ENCODE data around the gene AP3D1.

Gene AP3D1

DNA sequence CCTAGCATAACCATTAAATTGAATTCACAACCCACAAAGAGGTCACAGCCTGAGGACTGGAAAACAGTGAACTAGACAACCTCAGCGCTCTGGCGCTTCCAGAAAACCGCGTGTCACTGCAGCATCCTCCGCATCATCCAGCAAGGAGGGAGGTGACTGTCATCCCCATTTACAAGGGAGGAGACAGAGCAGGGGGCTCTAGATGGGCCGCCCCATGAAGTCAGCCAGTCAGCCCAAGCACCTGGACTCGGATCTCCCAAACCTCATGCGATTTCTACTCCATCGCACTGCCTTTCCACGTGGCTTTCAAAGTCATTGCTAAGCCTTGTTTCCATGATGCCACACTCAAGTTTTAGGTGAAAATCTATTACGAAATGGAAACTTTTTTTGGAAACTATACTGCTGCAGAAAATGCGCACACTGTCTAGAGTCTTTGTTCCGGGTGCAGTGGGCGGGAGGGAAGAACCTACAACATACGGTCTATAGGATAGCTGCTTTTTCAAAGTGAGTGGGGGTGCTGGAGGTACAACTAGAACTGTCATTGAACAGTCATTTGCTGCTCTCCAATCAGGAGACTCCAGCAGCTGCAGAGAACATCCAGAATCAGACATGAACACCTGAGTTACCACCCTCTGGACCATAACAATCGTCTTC, 2.8 kb downstream of the AP3D1 start:
- DNase-seq (ENCODE audit: low spot score) = no peak
- no peaks in the 10 kb centered on the region for H3K9me3 ChIP-seq (ENCODE audit: severe bottlenecking)
- H3K27me3 ChIP-seq (ENCODE audit: insufficient read depth, poor library complexity, severe bottlenecking) = no peaks in the 10 kb centered on the region
- peak overlapping the region; percentile 78 for H3K27ac ChIP-seq (ENCODE audit: poor library complexity, severe bottlenecking)
- H3K36me3 ChIP-seq (ENCODE audit: low read depth) = peaks cover 24% of the 10 kb centered on the region
- peaks cover 10% of the 10 kb centered on the region for H3K4me1 ChIP-seq (ENCODE audit: insufficient read depth, poor library complexity, severe bottlenecking)
- TF ChIP-seq, protein P1, sequence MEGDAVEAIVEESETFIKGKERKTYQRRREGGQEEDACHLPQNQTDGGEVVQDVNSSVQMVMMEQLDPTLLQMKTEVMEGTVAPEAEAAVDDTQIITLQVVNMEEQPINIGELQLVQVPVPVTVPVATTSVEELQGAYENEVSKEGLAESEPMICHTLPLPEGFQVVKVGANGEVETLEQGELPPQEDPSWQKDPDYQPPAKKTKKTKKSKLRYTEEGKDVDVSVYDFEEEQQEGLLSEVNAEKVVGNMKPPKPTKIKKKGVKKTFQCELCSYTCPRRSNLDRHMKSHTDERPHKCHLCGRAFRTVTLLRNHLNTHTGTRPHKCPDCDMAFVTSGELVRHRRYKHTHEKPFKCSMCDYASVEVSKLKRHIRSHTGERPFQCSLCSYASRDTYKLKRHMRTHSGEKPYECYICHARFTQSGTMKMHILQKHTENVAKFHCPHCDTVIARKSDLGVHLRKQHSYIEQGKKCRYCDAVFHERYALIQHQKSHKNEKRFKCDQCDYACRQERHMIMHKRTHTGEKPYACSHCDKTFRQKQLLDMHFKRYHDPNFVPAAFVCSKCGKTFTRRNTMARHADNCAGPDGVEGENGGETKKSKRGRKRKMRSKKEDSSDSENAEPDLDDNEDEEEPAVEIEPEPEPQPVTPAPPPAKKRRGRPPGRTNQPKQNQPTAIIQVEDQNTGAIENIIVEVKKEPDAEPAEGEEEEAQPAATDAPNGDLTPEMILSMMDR (IDR thresholded peaks at IDR 0.05; ENCODE audit: poor library complexity, severe bottlenecking) = no peak
- ATAC-seq (ENCODE audit: low read depth) = no peak
- H3K4me3 ChIP-seq (ENCODE audit: severe bottlenecking) = no peak overlapping the region

DNA sequence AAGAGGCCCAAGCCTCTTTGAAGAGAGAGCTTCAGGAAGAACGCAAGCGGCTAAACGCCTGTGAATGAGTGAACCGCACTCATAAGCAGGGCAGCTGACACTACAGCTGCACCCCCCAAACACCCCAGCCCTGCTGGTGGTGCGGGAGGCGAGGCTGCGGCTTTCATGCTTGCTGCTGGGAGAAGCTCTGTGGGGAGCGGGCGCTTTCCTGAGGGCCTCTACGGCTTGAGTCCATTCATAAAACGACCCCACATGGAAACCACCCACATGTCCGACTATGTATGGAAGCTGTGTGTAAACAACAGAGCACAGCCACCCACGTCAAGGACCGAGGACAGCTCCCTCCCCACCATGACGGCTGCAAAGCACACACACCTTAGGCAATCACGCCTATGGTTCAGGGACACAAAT, 5.5 kb downstream of the AP3D1 start:
- DNase-seq (ENCODE audit: low spot score) = no peak
- Histone ChIP-seq H3K4me3 (ENCODE audit: severe bottlenecking) (no peak overlapping the region), H3K27ac (ENCODE audit: poor library complexity, severe bottlenecking) (no peak overlapping the region), H3K4me1 (ENCODE audit: insufficient read depth, poor library complexity, severe bottlenecking) (peaks cover 6% of the 10 kb centered on the region), H3K27me3 (ENCODE audit: insufficient read depth, poor library complexity, severe bottlenecking) (no peaks in the 10 kb centered on the region), H3K9me3 (ENCODE audit: severe bottlenecking) (no peaks in the 10 kb centered on the region), H3K36me3 (ENCODE audit: low read depth) (peaks cover 24% of the 10 kb centered on the region)
- no peak for ATAC-seq (ENCODE audit: low read depth)
- TF ChIP-seq, protein P1 (IDR thresholded peaks at IDR 0.05; ENCODE audit: poor library complexity, severe bottlenecking) = no peak

DNA sequence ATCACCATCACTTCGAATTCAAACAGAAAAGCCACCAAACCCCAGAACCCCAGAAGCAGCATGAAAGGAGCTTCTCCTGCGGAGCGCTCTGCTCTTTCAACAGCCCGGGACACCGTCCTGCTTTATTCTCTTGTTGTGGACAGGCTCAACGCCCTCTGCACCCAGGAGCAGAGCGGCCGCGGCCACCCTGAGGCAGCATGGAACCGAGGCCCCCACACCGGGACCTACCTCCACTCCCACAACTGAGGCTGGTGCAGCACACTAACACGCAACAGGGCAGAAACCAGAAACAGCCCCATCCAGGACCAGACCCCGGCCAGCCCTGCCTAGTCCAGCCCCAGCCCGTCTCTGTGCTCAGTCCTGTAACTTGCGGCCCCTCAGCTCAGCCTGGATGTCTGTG, 7.2 kb downstream of the AP3D1 start:
- no peak overlapping the region for H3K4me3 ChIP-seq (ENCODE audit: severe bottlenecking)
- H3K27me3 ChIP-seq (ENCODE audit: insufficient read depth, poor library complexity, severe bottlenecking) = no peaks in the 10 kb centered on the region
- no peak for ATAC-seq (ENCODE audit: low read depth)
- TF ChIP-seq, protein P1 (IDR thresholded peaks at IDR 0.05; ENCODE audit: poor library complexity, severe bottlenecking) = no peak
- H3K9me3 ChIP-seq (ENCODE audit: severe bottlenecking) = no peaks in the 10 kb centered on the region
- no peak for DNase-seq (ENCODE audit: low spot score)
- no peak overlapping the region for H3K27ac ChIP-seq (ENCODE audit: poor library complexity, severe bottlenecking)
- no peaks in the 10 kb centered on the region for H3K4me1 ChIP-seq (ENCODE audit: insufficient read depth, poor library complexity, severe bottlenecking)
- H3K36me3 ChIP-seq (ENCODE audit: low read depth) = peaks cover 30% of the 10 kb centered on the region

DNA sequence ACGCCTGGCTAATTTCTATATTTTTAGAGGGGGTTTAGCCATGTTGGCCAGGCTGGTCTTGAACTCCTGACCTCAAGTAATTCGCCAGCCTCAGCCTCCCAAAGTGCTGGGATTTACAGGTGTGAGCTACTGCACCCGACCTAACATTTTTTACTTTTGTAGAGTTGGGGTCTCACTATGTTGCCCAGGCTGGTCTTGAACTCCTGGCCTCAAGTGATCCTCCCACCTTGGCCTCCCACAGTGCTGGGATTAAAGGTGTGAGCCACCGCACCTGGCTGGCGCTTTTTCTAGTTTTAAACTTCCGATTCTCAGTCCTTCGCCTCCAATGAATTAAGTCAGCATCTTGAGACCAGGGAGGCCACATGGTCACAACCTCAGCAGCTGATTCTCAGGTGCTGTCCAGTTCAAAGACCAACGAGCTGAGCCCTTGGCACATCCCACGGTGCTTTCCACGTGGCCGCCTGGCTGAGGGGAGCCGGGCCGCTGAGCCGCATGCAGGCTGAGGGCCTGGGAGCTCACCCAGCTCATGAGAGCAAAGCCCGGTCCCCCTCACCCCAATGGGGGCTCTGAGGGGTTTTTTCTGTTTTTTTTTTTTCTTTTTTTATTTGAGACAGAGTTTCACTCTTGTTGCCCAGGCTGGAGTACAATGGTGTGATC, 9.1 kb downstream of the AP3D1 start:
- Histone ChIP-seq H3K9me3 (ENCODE audit: severe bottlenecking) (no peaks in the 10 kb centered on the region), H3K36me3 (ENCODE audit: low read depth) (peaks cover 33% of the 10 kb centered on the region), H3K27ac (ENCODE audit: poor library complexity, severe bottlenecking) (no peak overlapping the region), H3K27me3 (ENCODE audit: insufficient read depth, poor library complexity, severe bottlenecking) (no peaks in the 10 kb centered on the region), H3K4me1 (ENCODE audit: insufficient read depth, poor library complexity, severe bottlenecking) (no peaks in the 10 kb centered on the region), H3K4me3 (ENCODE audit: severe bottlenecking) (no peak overlapping the region)
- DNase-seq (ENCODE audit: low spot score) = no peak
- TF ChIP-seq, protein P1 (IDR thresholded peaks at IDR 0.05; ENCODE audit: poor library complexity, severe bottlenecking) = no peak
- ATAC-seq (ENCODE audit: low read depth) = no peak

DNA sequence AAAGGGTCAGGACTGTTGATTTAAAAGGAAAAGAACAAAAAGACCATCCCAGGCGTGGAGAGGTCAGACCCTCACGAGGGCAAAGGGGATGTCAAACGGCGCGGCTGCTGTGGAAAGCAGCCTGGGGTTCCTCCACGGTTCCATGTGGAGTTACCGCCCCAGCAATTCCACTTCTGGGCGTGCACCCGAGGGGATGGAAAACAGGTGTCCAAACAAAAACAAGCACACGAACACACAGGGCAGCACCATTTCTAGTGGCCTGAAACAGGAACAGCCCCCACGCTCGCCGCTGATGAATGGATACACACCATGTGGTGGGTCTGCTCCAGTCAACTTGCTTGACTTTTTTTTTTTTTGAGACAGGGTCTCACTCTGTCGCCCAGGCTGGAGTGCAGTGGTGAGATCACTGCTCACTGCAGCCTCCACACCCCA, 11.2 kb downstream of the AP3D1 start:
- TF ChIP-seq, protein P1 (IDR thresholded peaks at IDR 0.05; ENCODE audit: poor library complexity, severe bottlenecking) = no peak
- Histone ChIP-seq H3K4me1 (ENCODE audit: insufficient read depth, poor library complexity, severe bottlenecking) (no peaks in the 10 kb centered on the region), H3K27ac (ENCODE audit: poor library complexity, severe bottlenecking) (no peak overlapping the region), H3K27me3 (ENCODE audit: insufficient read depth, poor library complexity, severe bottlenecking) (no peaks in the 10 kb centered on the region), H3K36me3 (ENCODE audit: low read depth) (peaks cover 33% of the 10 kb centered on the region), H3K4me3 (ENCODE audit: severe bottlenecking) (no peak overlapping the region), H3K9me3 (ENCODE audit: severe bottlenecking) (no peaks in the 10 kb centered on the region)
- no peak for DNase-seq (ENCODE audit: low spot score)
- no peak for ATAC-seq (ENCODE audit: low read depth)
